Measurements from ENCODE around the gene PLA2R1.

DNA sequence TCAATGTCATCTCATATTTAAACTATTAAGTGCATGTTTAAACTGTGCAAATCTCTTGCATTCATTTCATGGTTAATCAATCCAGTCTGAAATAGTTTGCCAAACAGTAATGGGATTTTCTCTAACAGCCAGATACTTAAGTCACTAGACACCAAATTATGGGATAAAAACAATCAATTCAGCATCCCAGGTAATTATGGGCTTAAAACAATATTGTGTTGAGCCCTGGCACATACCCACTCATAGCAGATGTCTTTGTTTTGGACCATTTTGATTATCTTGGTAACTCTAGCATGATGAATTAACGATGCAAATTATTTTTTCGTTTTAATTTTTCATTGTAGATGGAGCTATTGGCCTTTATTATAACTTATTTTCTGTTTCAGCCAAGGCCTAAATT is 145.9 kb downstream of the PLA2R1 start:
- TF ChIP-seq ZNF561 (tag by site-specific recombination; IDR thresholded peaks at IDR 0.05; ENCODE audit: borderline replicate concordance) (no peak), ZNF175 (tag by site-specific recombination; IDR thresholded peaks at IDR 0.05) (no peak), REST (tag by site-specific recombination; IDR thresholded peaks at IDR 0.05) (no peak)
- TF ChIP-seq, protein P1, sequence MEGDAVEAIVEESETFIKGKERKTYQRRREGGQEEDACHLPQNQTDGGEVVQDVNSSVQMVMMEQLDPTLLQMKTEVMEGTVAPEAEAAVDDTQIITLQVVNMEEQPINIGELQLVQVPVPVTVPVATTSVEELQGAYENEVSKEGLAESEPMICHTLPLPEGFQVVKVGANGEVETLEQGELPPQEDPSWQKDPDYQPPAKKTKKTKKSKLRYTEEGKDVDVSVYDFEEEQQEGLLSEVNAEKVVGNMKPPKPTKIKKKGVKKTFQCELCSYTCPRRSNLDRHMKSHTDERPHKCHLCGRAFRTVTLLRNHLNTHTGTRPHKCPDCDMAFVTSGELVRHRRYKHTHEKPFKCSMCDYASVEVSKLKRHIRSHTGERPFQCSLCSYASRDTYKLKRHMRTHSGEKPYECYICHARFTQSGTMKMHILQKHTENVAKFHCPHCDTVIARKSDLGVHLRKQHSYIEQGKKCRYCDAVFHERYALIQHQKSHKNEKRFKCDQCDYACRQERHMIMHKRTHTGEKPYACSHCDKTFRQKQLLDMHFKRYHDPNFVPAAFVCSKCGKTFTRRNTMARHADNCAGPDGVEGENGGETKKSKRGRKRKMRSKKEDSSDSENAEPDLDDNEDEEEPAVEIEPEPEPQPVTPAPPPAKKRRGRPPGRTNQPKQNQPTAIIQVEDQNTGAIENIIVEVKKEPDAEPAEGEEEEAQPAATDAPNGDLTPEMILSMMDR (tag by site-specific recombination; IDR thresholded peaks at IDR 0.05) = no peak
